Astrocyte of the spinal cord (primary cell): ENCODE measurements around the gene DYSF.

Experiments used
- DNase-seq: peaks from one replicate; pipeline ENCODE4 v3.0.0; 2011; ENCODE audit warnings: low read depth, low spot score
- H3K4me3 ChIP-seq: 2 replicates; pipeline ENCODE4 v1.5.1; 2011; ENCODE audit warnings: low read depth, mild to moderate bottlenecking, low read length, moderate library complexity
- in situ Hi-C: cut with HindIII; loops from 2 replicates; pipeline ENCODE4 v1.10.0; 2017; ENCODE audit warnings: low sequenced_read_pairs
- TF ChIP-seq, protein P1 (sequence below): IDR thresholded peaks from 2 replicates; pipeline ENCODE4 v1.5.1; 2012; ENCODE audit warnings: low read depth, mild to moderate bottlenecking, low read length, inconsistent platforms

Gene DYSF

DNA sequence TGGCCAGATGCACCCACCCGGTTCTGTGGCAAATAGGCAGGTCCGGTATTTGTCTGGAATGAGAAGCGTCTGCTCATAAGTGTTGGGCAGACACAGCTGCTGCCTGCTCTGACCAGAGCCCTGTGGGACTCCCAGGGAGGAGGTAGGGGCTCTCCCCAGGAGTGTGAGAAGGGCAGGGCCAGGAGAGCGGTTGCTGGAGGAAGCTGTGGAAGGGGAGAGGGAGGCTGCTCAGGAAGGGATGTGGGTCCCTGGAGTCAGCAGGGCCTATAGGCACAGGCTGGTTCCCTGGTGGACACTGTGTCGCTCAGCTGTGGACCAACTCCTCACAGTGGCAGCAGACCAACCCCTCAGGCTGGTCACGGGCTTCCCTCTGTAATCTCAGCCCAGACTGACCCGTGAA lies 109.2 kb downstream of the DYSF start:
- TF ChIP-seq, protein P1, sequence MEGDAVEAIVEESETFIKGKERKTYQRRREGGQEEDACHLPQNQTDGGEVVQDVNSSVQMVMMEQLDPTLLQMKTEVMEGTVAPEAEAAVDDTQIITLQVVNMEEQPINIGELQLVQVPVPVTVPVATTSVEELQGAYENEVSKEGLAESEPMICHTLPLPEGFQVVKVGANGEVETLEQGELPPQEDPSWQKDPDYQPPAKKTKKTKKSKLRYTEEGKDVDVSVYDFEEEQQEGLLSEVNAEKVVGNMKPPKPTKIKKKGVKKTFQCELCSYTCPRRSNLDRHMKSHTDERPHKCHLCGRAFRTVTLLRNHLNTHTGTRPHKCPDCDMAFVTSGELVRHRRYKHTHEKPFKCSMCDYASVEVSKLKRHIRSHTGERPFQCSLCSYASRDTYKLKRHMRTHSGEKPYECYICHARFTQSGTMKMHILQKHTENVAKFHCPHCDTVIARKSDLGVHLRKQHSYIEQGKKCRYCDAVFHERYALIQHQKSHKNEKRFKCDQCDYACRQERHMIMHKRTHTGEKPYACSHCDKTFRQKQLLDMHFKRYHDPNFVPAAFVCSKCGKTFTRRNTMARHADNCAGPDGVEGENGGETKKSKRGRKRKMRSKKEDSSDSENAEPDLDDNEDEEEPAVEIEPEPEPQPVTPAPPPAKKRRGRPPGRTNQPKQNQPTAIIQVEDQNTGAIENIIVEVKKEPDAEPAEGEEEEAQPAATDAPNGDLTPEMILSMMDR, result no peak
- no peak for DNase-seq
- no peak overlapping the region for H3K4me3 ChIP-seq
- in situ Hi-C loops, result no loop called here

DNA sequence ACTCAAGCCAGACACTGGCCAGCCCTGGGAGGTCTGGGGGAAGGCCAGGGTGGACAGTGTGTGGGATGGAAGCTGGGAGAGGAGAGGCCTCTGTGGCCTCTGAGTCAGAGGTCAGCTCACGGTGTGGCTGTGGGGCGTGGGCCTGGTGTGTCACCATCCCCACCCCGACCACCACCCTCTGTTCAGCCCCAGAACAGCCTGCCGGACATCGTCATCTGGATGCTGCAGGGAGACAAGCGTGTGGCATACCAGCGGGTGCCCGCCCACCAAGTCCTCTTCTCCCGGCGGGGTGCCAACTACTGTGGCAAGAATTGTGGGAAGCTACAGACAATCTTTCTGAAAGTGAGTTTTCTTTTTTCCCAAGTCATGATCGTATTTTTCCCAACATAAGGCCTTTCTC lies 110.5 kb downstream of the DYSF start:
- no peak overlapping the region for H3K4me3 ChIP-seq
- in situ Hi-C loops, result no loop called here
- TF ChIP-seq, protein P1, result no peak
- no peak for DNase-seq

DNA sequence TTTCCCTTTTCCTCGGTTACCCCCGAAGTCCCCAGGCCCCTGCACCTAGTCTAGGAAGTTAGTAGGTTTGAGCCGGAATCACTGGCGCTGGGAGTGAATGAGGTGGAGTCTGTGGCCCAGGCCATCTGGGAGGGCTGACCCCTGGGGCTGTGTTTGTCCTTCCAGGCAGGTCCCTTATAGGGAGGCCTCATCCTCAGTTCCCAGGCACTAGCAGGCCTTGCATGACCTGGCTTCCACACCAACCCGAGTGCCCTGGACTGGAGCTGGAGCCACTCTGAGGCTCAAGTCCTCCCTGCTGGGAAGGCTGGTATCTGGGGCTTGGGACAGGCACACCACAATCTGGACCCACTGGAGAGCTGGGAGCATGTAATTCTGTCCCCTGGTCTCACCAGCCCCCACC lies 111.0 kb downstream of the DYSF start:
- TF ChIP-seq, protein P1, result no peak
- in situ Hi-C loops, result no loop called here
- H3K4me3 ChIP-seq, result no peak overlapping the region
- DNase-seq, result no peak

DNA sequence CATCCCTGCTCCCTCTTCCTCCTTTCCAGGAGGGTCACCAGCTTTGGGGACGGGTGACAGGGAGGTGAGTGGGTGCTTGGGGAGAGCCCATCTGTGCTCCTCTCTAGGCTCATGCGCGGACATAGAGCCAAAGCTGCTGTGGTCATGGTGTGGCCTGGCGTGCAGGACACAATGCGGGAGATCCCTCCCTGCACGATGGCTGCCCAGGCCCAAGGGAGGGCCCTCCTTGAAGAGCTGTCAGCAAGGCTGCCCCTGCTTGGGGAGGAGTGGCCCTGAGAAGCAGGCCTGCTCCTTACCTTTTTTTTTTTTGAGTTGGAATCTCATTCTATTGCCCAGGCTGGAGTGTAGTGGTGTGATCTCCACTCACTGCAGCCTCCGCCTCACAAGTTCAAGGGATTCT lies 111.4 kb downstream of the DYSF start:
- in situ Hi-C loops, result no loop called here
- H3K4me3 ChIP-seq, result no peak overlapping the region
- no peak for DNase-seq
- TF ChIP-seq, protein P1, result no peak

DNA sequence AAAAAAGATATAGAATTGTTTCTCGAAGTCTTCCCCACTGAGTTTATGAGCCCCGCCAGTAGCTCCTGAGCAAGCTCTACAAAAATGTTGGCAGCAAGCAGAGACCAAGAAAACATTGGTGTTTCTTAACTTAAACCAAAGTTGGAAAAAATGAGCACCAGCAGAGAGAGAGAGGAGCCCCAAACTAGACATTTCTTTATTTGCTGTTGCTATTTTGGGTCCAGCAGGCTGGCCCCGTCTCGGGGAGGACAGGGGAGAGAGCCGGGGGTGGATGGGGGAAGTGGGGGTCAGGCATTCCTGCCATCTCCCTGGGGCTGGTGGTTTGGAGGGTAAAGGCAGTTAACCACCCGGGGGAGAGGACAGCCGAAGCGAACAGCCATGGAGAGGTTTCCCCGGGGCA lies 113.0 kb downstream of the DYSF start:
- in situ Hi-C loops, result no loop called here
- TF ChIP-seq, protein P1, result no peak
- H3K4me3 ChIP-seq, result no peak overlapping the region
- DNase-seq, result peak; percentile 26

DNA sequence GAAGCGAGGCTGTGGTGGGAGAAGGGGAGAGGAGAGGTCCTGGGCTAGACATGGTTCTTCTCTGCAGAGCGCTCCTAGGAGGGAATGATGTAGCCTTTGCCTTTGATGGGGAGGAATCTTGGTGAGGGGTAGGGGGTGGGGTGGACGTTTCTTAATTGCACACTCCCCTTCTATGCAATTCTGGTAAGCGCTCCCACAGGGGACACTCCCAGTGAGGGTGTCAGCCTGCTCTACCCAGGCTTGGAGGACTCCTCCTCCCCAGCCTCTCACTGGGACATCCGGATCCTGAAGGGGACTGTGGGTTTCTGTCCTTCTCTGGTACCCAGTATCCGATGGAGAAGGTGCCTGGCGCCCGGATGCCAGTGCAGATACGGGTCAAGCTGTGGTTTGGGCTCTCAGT lies 114.3 kb downstream of the DYSF start:
- TF ChIP-seq, protein P1, result no peak
- no peak for DNase-seq
- in situ Hi-C loops, result no loop called here
- no peak overlapping the region for H3K4me3 ChIP-seq

DNA sequence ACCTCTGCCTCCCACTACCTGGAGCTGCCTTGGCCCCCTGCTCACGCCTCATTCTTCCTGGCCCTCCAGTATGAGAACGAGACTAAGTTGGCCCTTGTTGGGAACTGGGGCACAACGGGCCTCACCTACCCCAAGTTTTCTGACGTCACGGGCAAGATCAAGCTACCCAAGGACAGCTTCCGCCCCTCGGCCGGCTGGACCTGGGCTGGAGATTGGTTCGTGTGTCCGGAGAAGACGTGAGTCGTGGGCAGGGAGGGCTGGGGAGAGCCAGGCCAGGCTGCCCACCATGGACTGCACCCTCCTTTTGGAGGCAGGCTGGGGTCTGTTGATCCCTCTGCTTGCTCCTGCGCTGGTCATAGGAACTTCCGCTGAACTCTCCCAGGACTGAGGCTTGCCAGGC lies 114.7 kb downstream of the DYSF start:
- H3K4me3 ChIP-seq, result no peak overlapping the region
- in situ Hi-C loops, result no loop called here
- TF ChIP-seq, protein P1, result no peak
- DNase-seq, result no peak
